NCI-H1417 (cell line): ENCODE measurements around the gene ARHGEF25.

ENCODE experiments used
- DNase-seq, 3 experiments: peaks; one replicate each; lab custom pipeline; 2025; lab: John Stamatoyannopoulos, UW

Gene ARHGEF25

DNA sequence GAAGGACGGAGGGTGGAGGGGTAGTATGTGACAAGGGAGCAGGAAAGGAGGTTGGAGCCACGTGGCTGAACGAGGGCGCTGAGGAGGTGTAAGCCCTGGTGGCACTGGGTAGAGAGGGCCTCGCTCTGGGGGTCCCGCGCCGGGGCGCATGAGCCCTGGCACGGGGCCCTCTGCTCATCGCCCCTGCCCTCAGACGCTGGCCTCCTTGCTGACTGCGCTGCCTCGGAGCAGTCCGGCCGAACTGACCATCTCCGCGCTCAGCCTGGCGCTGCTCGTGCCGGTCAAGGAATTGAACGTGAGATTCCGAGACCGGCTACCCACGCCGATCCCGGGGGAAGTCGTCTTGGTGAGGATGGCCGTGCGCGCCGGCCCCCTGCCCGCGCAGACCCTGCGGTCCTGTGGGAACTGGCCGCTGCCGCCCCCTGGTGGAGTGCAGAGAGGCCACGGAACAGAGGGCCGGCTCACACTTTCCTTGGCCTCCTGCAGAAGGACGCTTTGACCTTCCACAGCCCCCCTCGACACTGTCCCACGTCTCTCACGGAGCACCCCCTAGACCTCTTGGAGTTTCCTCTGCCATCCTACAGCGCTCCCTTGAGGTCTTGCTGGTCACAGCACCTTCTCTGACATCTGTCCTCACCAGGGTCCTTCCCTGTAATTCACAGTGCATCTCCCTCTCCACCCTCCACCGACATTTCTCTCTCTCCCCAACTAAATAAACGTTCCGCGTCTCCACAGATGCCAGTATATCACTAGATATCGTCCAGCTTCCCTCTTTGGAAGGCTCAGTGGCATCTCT, 10.5 kb downstream of the ARHGEF25 start:
- DNase-seq, result peak; percentile 52 to 74 (median 57)

DNA sequence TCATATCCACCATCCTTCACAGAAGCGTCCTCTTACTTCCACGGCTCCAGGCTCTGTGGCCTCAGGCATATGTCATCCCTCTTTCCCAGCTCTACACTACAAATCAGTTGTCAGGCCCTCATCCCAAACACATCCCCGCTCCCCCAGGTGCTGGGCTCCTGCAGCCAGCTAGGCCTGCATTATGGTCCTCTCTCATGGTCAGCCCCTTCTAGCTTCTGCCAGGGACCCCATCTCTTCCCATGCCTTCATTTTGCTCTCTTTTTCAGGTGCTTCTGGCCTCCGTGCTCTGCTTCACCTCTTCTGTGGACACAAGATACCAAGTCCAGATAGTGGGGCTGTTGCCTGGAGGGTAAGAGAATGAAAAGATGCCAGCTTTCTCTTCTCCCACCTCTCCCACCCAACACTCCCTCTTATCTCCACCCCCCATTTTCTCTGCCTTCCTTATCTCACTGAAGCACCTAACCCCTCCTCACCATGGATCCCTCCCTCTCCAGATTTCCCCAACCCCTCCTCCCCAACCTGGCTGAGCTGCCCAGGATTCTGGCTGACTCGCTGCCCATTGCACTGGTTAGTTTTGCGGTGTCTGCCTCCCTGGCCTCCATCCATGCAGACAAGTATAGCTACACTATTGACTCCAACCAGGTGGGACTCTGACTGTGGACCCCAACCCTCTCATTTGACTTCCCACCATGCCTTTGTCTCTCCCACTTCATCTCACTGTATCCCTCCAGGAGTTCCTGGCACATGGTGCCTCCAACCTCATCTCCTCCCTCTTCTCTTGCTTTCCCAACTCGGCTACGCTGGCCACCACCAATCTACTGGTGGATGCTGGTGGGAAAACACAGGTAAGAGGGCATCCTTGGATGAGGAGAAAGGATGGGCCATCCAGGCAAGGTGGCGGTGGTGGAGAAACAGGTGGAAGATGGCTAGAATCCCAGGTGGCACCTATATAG, 11.3 kb downstream of the ARHGEF25 start:
- no peak for DNase-seq

- no peak for DNase-seq
Measured at GRCh38 chr12:57623385-57623784, 12.2 kb downstream of the ARHGEF25 start.

- DNase-seq, result no peak
Measured at GRCh38 chr12:57623811-57624390, 12.7 kb downstream of the ARHGEF25 start.

DNA sequence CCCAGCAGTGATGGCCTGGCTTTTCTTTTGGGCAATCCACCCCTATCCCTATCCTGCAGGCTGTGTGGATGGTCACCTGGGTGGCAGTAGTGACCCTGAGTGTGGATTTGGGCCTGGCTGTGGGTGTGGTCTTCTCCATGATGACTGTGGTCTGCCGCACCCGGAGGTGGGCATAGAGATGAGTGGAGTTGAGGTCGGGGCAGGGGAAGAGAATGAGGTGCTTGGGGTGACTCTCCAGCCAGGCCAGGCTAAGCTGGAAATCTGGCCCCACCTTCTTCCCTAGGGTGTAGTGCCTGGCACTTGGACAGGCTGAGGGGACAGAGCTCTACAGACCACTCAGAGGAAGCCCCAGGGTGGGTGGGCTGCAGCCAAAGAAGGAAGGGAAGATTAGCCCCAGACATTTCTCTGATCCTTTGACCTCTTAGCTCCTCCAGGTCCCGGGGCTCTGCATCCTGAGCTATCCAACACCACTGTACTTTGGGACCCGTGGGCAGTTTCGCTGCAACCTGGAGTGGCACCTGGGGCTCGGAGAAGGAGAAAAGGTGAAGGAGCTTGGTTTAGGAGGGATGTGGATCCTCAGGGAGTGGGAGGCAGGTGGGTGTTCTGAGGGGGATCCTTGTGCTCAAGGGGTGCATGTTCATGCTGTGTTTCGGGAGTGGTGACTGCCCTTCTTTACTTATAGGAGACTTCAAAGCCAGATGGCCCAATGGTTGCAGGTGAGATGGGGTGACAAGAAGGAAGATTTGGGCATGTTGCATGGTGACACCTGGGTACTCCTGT, 13.4 kb downstream of the ARHGEF25 start:
- no peak for DNase-seq

DNA sequence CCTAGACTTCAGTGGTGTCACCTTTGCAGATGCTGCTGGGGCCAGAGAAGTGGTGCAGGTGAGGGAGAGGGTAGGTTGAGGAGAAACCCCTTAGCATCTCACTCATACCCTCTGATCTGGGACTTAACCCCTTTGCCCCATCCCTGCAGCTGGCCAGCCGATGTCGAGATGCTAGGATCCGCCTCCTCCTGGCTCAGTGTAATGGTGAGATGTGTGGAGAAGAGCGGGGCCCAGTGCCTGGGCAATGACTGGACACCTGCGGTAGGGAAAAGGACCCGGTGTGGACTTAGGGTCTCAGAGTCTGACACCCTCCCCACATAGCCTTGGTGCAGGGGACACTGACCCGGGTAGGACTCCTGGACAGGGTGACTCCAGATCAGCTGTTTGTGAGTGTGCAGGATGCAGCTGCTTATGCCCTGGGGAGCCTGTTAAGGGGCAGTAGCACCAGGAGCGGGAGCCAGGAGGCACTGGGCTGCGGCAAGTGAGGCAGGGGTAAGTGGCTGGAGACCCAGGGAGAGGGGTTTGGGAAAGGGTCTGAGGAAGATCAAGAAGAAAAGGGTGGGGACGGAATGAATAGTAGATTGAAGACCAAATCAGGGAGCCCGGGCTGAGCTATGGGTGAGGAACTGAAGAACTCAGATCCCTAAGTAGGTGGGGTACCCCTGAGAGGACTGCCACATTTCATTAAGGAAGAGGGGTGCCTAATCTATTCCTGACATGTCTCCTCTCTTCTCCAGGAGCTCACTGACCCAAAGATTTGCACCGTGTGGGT, 14.2 kb downstream of the ARHGEF25 start:
- no peak for DNase-seq

GRCh38 chr12:57626111-57626920, 15.1 kb downstream of the ARHGEF25 start:
- DNase-seq, result no peak

DNA sequence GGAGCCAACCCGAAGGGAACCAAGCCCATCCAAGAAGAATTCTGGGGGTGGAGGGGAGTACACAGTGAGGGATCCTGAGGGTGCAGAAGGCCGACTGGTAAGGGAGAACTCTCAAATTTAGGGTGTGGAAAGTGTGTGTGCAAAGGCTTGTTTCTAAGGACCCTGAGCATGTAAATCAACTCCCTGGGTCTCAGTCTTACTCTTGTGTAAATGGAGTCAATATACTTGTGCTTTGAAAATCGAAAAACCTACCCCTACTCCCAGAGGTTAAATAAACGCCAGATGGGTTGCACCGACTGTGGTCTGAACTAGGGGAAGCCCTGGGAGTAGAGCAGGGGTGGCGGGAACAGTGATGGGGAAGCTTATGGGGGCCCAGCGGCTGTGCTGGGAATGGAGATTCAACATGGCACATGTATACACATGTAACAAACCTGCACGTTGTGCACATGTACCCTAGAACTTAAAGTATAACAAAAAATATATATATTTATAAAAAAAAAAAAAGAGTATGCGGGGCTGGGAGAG, 15.7 kb downstream of the ARHGEF25 start:
- no peak for DNase-seq

DNA sequence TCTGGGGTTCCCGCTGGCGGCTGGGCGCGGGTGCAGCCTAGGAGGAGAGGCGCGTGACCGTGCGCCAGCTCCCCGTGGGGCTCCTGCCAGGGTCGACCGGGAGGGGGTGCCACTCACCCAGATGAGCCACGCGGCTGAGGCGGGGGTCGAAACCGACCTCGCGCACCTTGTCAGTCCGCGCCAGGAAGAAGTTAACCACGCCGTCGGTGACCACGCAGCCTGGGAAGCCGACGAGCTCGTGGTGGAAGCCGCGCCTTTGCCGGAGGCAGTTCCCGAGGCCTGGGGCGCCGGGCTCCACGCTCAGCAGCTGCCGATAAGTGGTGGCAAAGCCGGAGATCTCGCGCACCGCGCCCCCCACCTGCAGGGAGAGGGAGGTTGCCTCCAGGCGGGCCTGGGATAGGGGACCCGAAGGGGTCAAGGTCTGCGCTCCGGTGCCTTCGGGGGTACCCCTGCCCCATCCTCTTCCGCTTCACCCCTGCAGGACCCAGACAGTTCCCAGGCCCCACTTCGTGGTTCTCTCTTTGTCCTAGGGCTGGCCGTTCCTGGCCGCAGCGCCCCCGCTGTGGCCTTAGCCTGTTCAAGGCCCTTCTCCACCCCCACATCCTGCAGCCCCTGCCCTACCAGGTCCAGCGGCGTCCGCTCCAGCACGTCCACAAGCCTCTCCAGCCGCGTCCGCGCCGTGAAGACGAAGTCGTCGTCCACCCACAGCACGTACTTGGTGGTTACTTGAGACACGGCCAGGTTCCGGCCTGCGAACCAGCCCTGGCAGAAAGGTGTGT, 16.5 kb downstream of the ARHGEF25 start:
- DNase-seq, result no peak

- DNase-seq, result no peak
Measured at GRCh38 chr12:57628280-57629191, 17.3 kb downstream of the ARHGEF25 start.

GRCh38 chr12:57629897-57630471, 18.7 kb downstream of the ARHGEF25 start:
- DNase-seq, result no peak

DNA sequence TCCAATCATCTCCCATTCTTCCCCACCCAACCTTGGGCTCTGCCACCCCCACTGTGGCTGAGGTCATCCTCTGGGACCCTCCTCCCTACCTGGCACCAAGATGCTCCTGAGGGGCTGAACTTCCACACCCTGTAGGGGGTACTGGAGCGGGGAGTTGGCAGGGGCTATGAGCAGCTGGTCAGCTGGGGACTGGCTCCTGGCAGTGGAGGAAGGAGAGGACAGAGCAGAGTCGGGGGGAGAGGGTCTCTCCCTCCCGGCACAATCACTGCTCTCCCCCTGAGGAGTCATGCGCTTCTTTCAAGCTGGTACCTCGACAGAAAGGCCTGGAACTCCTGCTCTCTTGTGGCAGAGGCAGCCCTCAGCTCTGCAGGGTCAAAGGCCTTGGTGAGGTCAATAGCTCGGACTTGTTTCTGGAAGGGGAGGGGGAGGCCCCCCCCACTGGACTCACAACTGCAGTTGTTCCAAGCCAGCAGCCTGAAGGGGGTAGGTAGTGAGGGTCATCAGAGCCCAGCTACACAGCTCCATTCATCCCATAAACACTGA, 19.7 kb downstream of the ARHGEF25 start:
- DNase-seq, result no peak

DNA sequence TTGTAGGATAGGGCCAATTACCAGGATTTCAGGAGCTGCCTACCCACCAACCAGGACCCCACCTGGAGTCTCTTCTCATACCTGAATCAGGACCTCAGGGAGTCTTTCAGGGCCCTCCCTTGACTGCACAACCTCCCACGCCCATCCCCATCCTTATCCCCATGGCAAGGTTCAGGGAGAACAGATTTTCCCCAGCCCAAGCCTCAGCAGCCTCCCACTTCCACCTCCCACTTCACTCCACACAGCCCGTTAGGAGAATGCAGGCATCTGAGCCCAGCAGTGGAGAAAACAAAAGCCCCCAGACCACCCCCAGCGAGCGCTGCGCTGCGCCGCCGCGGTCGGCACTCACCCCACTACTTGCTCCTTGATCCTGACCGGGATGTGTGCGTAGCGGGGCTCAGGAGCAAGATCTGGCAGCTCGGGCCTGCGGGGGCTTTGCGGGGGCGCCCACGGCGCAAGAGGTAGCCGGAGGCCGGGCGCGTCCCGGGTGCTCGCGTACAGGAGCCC, 20.4 kb downstream of the ARHGEF25 start:
- DNase-seq, result no peak

GRCh38 chr12:57632073-57632957, 21.1 kb downstream of the ARHGEF25 start:
- peak; percentile 16 to 92 (median 91) for DNase-seq

DNA sequence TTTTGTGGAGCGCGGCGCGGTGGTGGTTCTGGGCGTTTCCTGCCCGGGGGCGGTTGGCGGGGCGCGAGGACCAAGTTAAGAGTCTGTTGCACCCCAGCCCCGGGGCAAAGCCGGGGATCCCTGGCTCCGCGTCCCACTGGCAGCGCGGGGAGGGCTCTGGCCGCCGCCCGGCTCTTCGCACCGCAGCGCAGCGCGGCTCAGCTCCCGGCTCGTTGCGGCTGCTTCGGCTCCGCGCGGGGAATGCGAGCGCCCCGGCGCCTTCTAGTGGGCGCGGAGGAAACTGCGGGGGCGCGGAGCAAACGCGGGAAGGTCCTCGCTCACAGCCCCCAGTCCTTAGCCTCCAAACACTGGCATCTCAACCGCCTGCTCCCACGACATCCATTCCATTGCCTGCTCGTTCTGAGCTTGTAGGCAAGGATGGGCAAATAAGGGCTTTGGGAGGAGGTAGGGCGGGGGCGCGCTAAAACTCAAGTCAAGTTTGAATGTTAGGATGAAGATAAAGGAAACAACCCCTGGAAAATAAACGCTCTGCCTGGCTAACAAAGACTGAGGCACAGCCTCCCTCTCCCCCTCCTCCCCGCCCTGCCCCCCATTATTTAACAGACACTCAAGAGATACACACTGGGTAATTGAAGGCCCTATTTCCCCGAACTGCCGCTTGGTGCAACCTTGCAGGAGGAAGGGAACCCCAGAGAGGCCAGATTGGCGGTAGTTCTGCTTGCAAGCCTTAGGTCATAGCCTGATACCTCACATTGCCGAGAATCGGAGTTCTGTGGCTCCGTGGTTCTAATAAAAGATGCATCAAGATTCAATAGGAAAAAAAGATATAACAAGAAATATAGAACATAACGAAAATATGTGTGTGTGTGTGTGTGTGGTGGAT, 22.0 kb downstream of the ARHGEF25 start, which contains the start of gene B4GALNT1:
Gene B4GALNT1, minus strand, starts transcription at position 244 of the 883 bp plus-strand sequence. CDS start 1,069 bp downstream, outside the sequence.
- peak; percentile 84 to 97 (median 95) for DNase-seq
